Ishikawa (cell line): Measurements from ENCODE around the gene NCK1.
A peak's percentile ranks its signal among the peaks of the same experiment; 100 is the strongest.

Experiments used
- CEBPB ChIP-seq: IDR thresholded peaks from 2 replicates; pipeline ENCODE4 v1.6.1; 2012
- CREB1 ChIP-seq: IDR thresholded peaks from 2 replicates; pipeline ENCODE4 v1.6.1; 2012; ENCODE audit warnings: low read depth
- EGR1 ChIP-seq: IDR thresholded peaks from 2 replicates; pipeline ENCODE4 v1.6.1; 2012
- EP300 ChIP-seq: IDR thresholded peaks from 2 replicates; pipeline ENCODE4 v1.6.1; 2012; ENCODE audit warnings: borderline replicate concordance
- FOXM1 ChIP-seq: IDR thresholded peaks from 2 replicates; pipeline ENCODE4 v1.6.1; 2012; ENCODE audit warnings: low read depth, borderline replicate concordance
- NFIC ChIP-seq: IDR thresholded peaks from 2 replicates; pipeline ENCODE4 v1.6.1; 2012
- RAD21 ChIP-seq: IDR thresholded peaks from 2 replicates; pipeline ENCODE4 v1.6.1; 2012; ENCODE audit warnings: low read depth
- TAF1 ChIP-seq: IDR thresholded peaks from 2 replicates; pipeline ENCODE4 v1.6.1; 2012; ENCODE audit warnings: low read depth, mild to moderate bottlenecking
- TCF12 ChIP-seq: IDR thresholded peaks from 2 replicates; pipeline ENCODE4 v1.6.1; 2012; ENCODE audit warnings: low read depth
- TEAD4 ChIP-seq: IDR thresholded peaks from 2 replicates; pipeline ENCODE4 v1.6.1; 2012
- YY1 ChIP-seq: IDR thresholded peaks from 2 replicates; pipeline ENCODE4 v1.6.1; 2012; ENCODE audit warnings: low read depth
- ZBTB7A ChIP-seq: IDR thresholded peaks from 2 replicates; pipeline ENCODE4 v1.6.1; 2012; ENCODE audit warnings: low read depth
- TF ChIP-seq, protein P1 (sequence below): IDR thresholded peaks from 2 replicates; pipeline ENCODE4 v1.6.1; 2012; ENCODE audit warnings: low read depth, mild to moderate bottlenecking
- TF ChIP-seq, protein P2 (sequence below): IDR thresholded peaks from 2 replicates; pipeline ENCODE4 v1.6.1; 2012
- TF ChIP-seq, protein P3 (sequence below): IDR thresholded peaks from 2 replicates; pipeline ENCODE4 v1.6.1; 2012

Gene NCK1

DNA sequence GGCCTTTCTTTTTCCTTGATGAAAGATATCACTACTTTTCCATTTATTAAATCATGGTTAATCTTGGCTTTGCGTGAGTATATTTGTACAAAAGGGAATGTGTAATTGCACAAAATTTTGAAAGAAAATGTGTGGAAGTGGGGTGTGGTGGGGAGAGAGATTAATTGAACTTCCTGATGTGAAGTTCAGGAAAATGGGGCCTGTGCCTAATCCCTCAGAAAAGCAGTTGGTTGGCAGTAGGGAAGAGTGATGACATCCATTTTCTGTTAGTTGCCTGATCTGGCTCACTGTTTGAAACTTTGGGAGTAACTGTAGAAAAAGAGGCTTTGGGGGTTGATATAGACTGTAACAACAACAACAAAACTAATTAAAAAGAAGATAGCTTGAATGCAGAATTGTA, 85.0 kb downstream of the NCK1 start:
- TF ChIP-seq, protein P1, sequence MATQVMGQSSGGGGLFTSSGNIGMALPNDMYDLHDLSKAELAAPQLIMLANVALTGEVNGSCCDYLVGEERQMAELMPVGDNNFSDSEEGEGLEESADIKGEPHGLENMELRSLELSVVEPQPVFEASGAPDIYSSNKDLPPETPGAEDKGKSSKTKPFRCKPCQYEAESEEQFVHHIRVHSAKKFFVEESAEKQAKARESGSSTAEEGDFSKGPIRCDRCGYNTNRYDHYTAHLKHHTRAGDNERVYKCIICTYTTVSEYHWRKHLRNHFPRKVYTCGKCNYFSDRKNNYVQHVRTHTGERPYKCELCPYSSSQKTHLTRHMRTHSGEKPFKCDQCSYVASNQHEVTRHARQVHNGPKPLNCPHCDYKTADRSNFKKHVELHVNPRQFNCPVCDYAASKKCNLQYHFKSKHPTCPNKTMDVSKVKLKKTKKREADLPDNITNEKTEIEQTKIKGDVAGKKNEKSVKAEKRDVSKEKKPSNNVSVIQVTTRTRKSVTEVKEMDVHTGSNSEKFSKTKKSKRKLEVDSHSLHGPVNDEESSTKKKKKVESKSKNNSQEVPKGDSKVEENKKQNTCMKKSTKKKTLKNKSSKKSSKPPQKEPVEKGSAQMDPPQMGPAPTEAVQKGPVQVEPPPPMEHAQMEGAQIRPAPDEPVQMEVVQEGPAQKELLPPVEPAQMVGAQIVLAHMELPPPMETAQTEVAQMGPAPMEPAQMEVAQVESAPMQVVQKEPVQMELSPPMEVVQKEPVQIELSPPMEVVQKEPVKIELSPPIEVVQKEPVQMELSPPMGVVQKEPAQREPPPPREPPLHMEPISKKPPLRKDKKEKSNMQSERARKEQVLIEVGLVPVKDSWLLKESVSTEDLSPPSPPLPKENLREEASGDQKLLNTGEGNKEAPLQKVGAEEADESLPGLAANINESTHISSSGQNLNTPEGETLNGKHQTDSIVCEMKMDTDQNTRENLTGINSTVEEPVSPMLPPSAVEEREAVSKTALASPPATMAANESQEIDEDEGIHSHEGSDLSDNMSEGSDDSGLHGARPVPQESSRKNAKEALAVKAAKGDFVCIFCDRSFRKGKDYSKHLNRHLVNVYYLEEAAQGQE, result no peak
- TF ChIP-seq, protein P2, sequence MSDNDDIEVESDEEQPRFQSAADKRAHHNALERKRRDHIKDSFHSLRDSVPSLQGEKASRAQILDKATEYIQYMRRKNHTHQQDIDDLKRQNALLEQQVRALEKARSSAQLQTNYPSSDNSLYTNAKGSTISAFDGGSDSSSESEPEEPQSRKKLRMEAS, result no peak
- no peak for TF ChIP-seq CREB1
- no peak for TF ChIP-seq YY1
- no peak for TF ChIP-seq NFIC
- no peak for TF ChIP-seq ZBTB7A
- TF ChIP-seq TCF12, result no peak
- TF ChIP-seq EP300, result no peak
- no peak for TF ChIP-seq CEBPB
- TF ChIP-seq TEAD4, result no peak
- TF ChIP-seq, protein P3, sequence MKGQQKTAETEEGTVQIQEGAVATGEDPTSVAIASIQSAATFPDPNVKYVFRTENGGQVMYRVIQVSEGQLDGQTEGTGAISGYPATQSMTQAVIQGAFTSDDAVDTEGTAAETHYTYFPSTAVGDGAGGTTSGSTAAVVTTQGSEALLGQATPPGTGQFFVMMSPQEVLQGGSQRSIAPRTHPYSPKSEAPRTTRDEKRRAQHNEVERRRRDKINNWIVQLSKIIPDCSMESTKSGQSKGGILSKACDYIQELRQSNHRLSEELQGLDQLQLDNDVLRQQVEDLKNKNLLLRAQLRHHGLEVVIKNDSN, result no peak
- no peak for TF ChIP-seq TAF1

DNA sequence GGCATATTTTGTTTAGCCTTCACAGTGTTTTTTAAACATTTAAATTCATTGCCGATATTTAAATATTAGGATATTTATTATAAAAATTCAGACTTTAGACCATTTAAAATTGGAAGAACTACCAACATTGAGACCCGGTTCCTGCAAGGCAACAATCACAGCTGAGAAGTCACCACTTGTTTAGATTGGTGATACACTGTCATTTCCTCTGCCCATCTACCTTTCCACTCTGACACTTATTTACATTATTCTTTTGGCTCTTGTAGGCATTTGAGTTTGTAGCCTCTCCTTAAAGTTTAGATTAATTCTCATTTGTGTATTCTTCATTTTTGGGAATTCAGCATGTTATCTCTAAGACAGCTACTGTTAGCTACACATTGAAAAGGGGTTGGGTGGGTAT, 85.5 kb downstream of the NCK1 start:
- no peak for TF ChIP-seq NFIC
- TF ChIP-seq, protein P1, result no peak
- TF ChIP-seq TAF1, result no peak
- no peak for TF ChIP-seq CEBPB
- TF ChIP-seq RAD21, result no peak
- no peak for TF ChIP-seq TEAD4
- no peak for TF ChIP-seq FOXM1
- no peak for TF ChIP-seq YY1
- no peak for TF ChIP-seq EGR1
- TF ChIP-seq ZBTB7A, result no peak
- no peak for TF ChIP-seq EP300

DNA sequence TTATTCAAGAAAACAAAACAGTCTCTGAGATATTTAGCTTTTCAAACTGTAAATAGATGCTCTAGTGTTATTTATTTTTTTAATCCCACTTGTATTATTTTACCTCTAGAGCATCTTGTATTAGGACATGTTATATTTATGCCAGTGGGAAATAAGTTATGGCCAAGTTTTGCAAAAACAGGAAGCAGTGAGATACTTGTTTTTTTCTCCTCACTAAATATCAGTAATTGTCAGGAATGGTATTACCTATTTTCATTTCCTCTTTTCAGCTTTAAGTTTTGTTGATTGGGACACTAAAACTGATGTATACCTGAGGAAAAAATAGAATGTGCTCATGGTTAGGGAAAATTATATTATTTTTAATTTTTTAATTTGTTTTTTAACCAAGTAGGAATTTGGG, 87.1 kb downstream of the NCK1 start:
- TF ChIP-seq, protein P3, result no peak
- TF ChIP-seq CEBPB (no peak), TCF12 (no peak)
- TF ChIP-seq, protein P1, result no peak

DNA sequence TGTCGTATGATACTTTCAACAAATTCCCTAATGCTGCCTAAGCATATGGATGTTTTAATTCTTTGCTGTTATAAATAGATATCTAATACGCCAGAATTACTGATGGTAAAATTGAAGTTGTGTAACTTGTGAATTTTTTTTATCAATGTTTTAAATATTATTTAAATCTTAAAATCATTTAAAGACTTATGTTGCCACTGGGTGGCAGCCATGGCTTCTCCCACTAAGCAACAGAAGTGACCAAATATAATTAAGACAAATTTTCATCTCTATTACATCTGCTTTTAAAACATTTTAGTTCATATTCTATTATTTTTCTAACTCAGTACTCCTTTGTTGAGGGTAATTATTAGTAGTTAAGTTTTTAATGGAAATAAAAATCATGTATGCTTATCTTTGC, 87.7 kb downstream of the NCK1 start:
- no peak for TF ChIP-seq EP300
- 0 out of 2 replicates have a peak, but pooled peaks have one; percentile 8 for TF ChIP-seq RAD21
- TF ChIP-seq, protein P1, result no peak
